MG63 (cell line): Measurements from ENCODE around the gene TBX20. TPM values are rescaled to one million over a fixed set of nuclear protein-coding genes. Genes with fewer than 3 reads are reported as not detected.

Experiments used
- DNase-seq: peaks from one replicate; pipeline ENCODE4 v3.0.0-alpha.2; 2020
- H3K27me3 ChIP-seq: fragments of 250-450 bp; sonication (Bioruptor Pico); 2 replicates; pipeline ENCODE4 v1.5.1; 2020; ENCODE audit warnings: mild to moderate bottlenecking, moderate library complexity
- H3K36me3 ChIP-seq: fragments of 250-450 bp; sonication (Bioruptor Pico); 2 replicates; pipeline ENCODE4 v1.5.1; 2020; ENCODE audit warnings: mild to moderate bottlenecking, moderate library complexity
- H3K4me3 ChIP-seq: fragments of 250-450 bp; sonication (Bioruptor Pico); 2 replicates; pipeline ENCODE4 v1.5.1; 2020; ENCODE audit warnings: mild to moderate bottlenecking, moderate library complexity
- H3K9me3 ChIP-seq: fragments of 250-450 bp; sonication (Bioruptor Pico); 2 replicates; pipeline ENCODE4 v1.5.1; 2020; ENCODE audit warnings: mild to moderate bottlenecking, moderate library complexity
- total RNA-seq: library from RNA; depleted of rRNA; stranded (reverse); fragments of >200 nt; shearing (Covaris generic); gene quantifications from 2 replicates; pipeline ENCODE4 v1.2.3, GENCODE V29; 2014; ENCODE audit warnings: low replicate concordance; rRNA removed

The TBX20 gene
- total RNA-seq = 0.95 and 1.3 TPM in 2 replicates

GRCh38 chr7:35253710-35254495 lies at the start of gene TBX20:
Gene TBX20 (minus strand): TSS chr7:35254100. CDS start chr7:35253620, 480 bp downstream.
- H3K27me3 ChIP-seq = no peaks in the 10 kb centered on the region
- peak; percentile 86 for DNase-seq
- peak within 1 kb of the TSS; percentile 83 for H3K4me3 ChIP-seq

GRCh38 chr7:35289376-35289775 lies 35.5 kb upstream of the TBX20 start:
- H3K27me3 ChIP-seq = no peaks in the 10 kb centered on the region
- DNase-seq = no peak

More at GRCh38 chr7:35253710-35254495, at the start of gene TBX20:
- Histone ChIP-seq H3K36me3 (no peaks in the 10 kb centered on the region), H3K9me3 (no peaks in the 10 kb centered on the region)

GRCh38 chr7:35286986-35287385 lies 33.1 kb upstream of the TBX20 start:
- no peaks in the 10 kb centered on the region for H3K36me3 ChIP-seq
- H3K4me3 ChIP-seq = no peak overlapping the region
- no peaks in the 10 kb centered on the region for H3K9me3 ChIP-seq
- DNase-seq = no peak
- H3K27me3 ChIP-seq = no peaks in the 10 kb centered on the region; the same call in 1 of the 2 replicates

More at GRCh38 chr7:35289376-35289775, 35.5 kb upstream of the TBX20 start:
- no peaks in the 10 kb centered on the region for H3K9me3 ChIP-seq
- H3K36me3 ChIP-seq = no peaks in the 10 kb centered on the region
- H3K4me3 ChIP-seq = no peak overlapping the region

GRCh38 chr7:35286422-35286821 lies 32.5 kb upstream of the TBX20 start:
- Histone ChIP-seq H3K4me3 (no peak overlapping the region), H3K27me3 (no peaks in the 10 kb centered on the region; the same call in 1 of the 2 replicates), H3K9me3 (no peaks in the 10 kb centered on the region), H3K36me3 (no peaks in the 10 kb centered on the region)
- DNase-seq = no peak

GRCh38 chr7:35285799-35286198 lies 31.9 kb upstream of the TBX20 start:
- DNase-seq = no peak
- Histone ChIP-seq H3K36me3 (no peaks in the 10 kb centered on the region), H3K27me3 (no peaks in the 10 kb centered on the region; the same call in 1 of the 2 replicates), H3K4me3 (no peak overlapping the region), H3K9me3 (no peaks in the 10 kb centered on the region)

GRCh38 chr7:35280902-35281301 lies 27.0 kb upstream of the TBX20 start:
- DNase-seq = no peak
- no peaks in the 10 kb centered on the region for H3K9me3 ChIP-seq

GRCh38 chr7:35277359-35277758 lies 23.5 kb upstream of the TBX20 start:
- H3K4me3 ChIP-seq = no peak overlapping the region
- DNase-seq = no peak
- H3K9me3 ChIP-seq = no peaks in the 10 kb centered on the region
- no peaks in the 10 kb centered on the region for H3K36me3 ChIP-seq
- peaks cover 3% of the 10 kb centered on the region; the same call in 1 of the 2 replicates for H3K27me3 ChIP-seq

More at GRCh38 chr7:35280902-35281301, 27.0 kb upstream of the TBX20 start:
- Histone ChIP-seq H3K36me3 (no peaks in the 10 kb centered on the region), H3K4me3 (no peak overlapping the region), H3K27me3 (peaks cover 3% of the 10 kb centered on the region; the same call in 1 of the 2 replicates)

GRCh38 chr7:35272246-35272645 lies 18.3 kb upstream of the TBX20 start:
- no peaks in the 10 kb centered on the region for H3K9me3 ChIP-seq
- DNase-seq = no peak
- H3K4me3 ChIP-seq = no peak overlapping the region
- H3K36me3 ChIP-seq = no peaks in the 10 kb centered on the region
- peaks cover 2% of the 10 kb centered on the region; the same call in 1 of the 2 replicates for H3K27me3 ChIP-seq

- Histone ChIP-seq H3K27me3 (no peaks in the 10 kb centered on the region), H3K9me3 (no peaks in the 10 kb centered on the region), H3K4me3 (no peak overlapping the region), H3K36me3 (no peaks in the 10 kb centered on the region)
- no peak for DNase-seq
Measured at GRCh38 chr7:35268953-35269352, 15.1 kb upstream of the TBX20 start.

- H3K4me3 ChIP-seq = no peak overlapping the region
- H3K9me3 ChIP-seq = no peaks in the 10 kb centered on the region
- no peaks in the 10 kb centered on the region for H3K36me3 ChIP-seq
- no peak for DNase-seq
- no peaks in the 10 kb centered on the region for H3K27me3 ChIP-seq
Measured at GRCh38 chr7:35267411-35267810, 13.5 kb upstream of the TBX20 start.

- Histone ChIP-seq H3K27me3 (no peaks in the 10 kb centered on the region), H3K4me3 (no peak overlapping the region), H3K36me3 (no peaks in the 10 kb centered on the region), H3K9me3 (no peaks in the 10 kb centered on the region)
- no peak for DNase-seq
Measured at GRCh38 chr7:35263396-35263795, 9.5 kb upstream of the TBX20 start.

GRCh38 chr7:35261476-35262285 lies 7.8 kb upstream of the TBX20 start:
- Histone ChIP-seq H3K36me3 (no peaks in the 10 kb centered on the region), H3K27me3 (no peaks in the 10 kb centered on the region)
- no peak for DNase-seq

GRCh38 chr7:35261041-35261440 lies 7.1 kb upstream of the TBX20 start:
- Histone ChIP-seq H3K4me3 (no peak overlapping the region), H3K27me3 (no peaks in the 10 kb centered on the region), H3K36me3 (no peaks in the 10 kb centered on the region), H3K9me3 (no peaks in the 10 kb centered on the region)
- no peak for DNase-seq

More at GRCh38 chr7:35261476-35262285, 7.8 kb upstream of the TBX20 start:
- no peaks in the 10 kb centered on the region for H3K9me3 ChIP-seq
- H3K4me3 ChIP-seq = no peak overlapping the region

- H3K27me3 ChIP-seq = no peaks in the 10 kb centered on the region
- no peaks in the 10 kb centered on the region for H3K36me3 ChIP-seq
- DNase-seq = no peak
- no peaks in the 10 kb centered on the region for H3K9me3 ChIP-seq
- no peak overlapping the region for H3K4me3 ChIP-seq
Measured at GRCh38 chr7:35260246-35260645, 6.3 kb upstream of the TBX20 start.

- Histone ChIP-seq H3K9me3 (no peaks in the 10 kb centered on the region), H3K27me3 (no peaks in the 10 kb centered on the region), H3K36me3 (no peaks in the 10 kb centered on the region), H3K4me3 (no peak overlapping the region)
- DNase-seq = no peak
Measured at GRCh38 chr7:35259523-35259908, 5.6 kb upstream of the TBX20 start.

- Histone ChIP-seq H3K4me3 (no peak overlapping the region), H3K9me3 (no peaks in the 10 kb centered on the region), H3K36me3 (no peaks in the 10 kb centered on the region), H3K27me3 (no peaks in the 10 kb centered on the region)
- DNase-seq = no peak
Measured at GRCh38 chr7:35258868-35259522, 5.1 kb upstream of the TBX20 start.
